ENCODE data around the gene NLRP6. TPM values are rescaled to one million over a fixed set of nuclear protein-coding genes. Genes with fewer than 3 reads are reported as not detected.
A peak's percentile ranks its signal among the peaks of the same experiment; 100 is the strongest.
"Not testable (repeated sequence)": the region's sequence is repeated elsewhere in the genome, so short reads cannot be mapped to it uniquely, and the experiment has no call there.

NLRP6 gene
- total RNA-seq, 2 experiments from 2014 or later = 2.5 TPM

GRCh38 chr11:285021-285893 is 7.0 kb downstream of the NLRP6 start:
- H3K4me1 Mint-ChIP-seq = peaks cover 48% of the 10 kb centered on the region
- H3K27me3 Mint-ChIP-seq = peaks cover 37% of the 10 kb centered on the region
- H3K4me3 Mint-ChIP-seq = no peak overlapping the region
- no peaks in the 10 kb centered on the region for H3K9me3 Mint-ChIP-seq
- CTCF ChIA-PET = interaction anchor here (1.3 kb wide), 1 partner anchor 17 kb away, joined by 3 read pairs; no protein-coding TSS in a partner anchor
- POLR2A ChIA-PET = interaction anchor here (1.0 to 8.1 kb wide), 2 partner anchors 14 to 17 kb away, joined by 3 to 75 read pairs; no protein-coding TSS in a partner anchor
- no peak overlapping the region for H3K27ac Mint-ChIP-seq
- DNase-seq = peak; percentile 13
- H3K36me3 Mint-ChIP-seq (ENCODE audit: low read depth) = peaks cover 14% of the 10 kb centered on the region

- ChIA-PET POLR2A (interaction anchor here (3.3 kb wide), 1 partner anchor 18 kb away, joined by 32 read pairs; no protein-coding TSS in a partner anchor), CTCF (interaction anchor here (1.3 kb wide), 1 partner anchor 17 kb away, joined by 3 read pairs; no protein-coding TSS in a partner anchor)
- Mint-ChIP-seq H3K9me3 (no peaks in the 10 kb centered on the region), H3K27me3 (peaks cover 35% of the 10 kb centered on the region), H3K4me3 (no peak overlapping the region), H3K4me1 (peaks cover 50% of the 10 kb centered on the region), H3K27ac (no peak overlapping the region), H3K36me3 (ENCODE audit: low read depth) (peaks cover 15% of the 10 kb centered on the region)
- peak; percentile 15 for DNase-seq
These were observed 7.7 kb downstream of the NLRP6 start for GRCh38 chr11:285894-286220.

GRCh38 chr11:286977-287820 is 9.0 kb downstream of the NLRP6 start:
- not testable (repeated sequence) for H3K9me3 Mint-ChIP-seq
- Mint-ChIP-seq H3K27ac (peak overlapping the region; percentile 80), H3K27me3 (peaks cover 21% of the 10 kb centered on the region), H3K36me3 (ENCODE audit: low read depth) (peaks cover 18% of the 10 kb centered on the region), H3K4me3 (peak overlapping the region; percentile 95), H3K4me1 (peaks cover 44% of the 10 kb centered on the region)
- DNase-seq = peak; percentile 72
- ChIA-PET CTCF (interaction anchor here (1.2 kb wide), 1 partner anchor 37 kb away, joined by 4 read pairs; no protein-coding TSS in a partner anchor), POLR2A (interaction anchor here (1.2 to 3.8 kb wide), 12 partner anchors 9 to 219 kb away, joined by 4 to 42 read pairs (median 6); partner anchors contain the start of genes IFITM2, NLRP6, PSMD13 and RNH1)

- Mint-ChIP-seq H3K4me3 (peak overlapping the region; percentile 95), H3K27me3 (peaks cover 14% of the 10 kb centered on the region), H3K9me3 (no peaks in the 10 kb centered on the region), H3K4me1 (peaks cover 36% of the 10 kb centered on the region), H3K36me3 (ENCODE audit: low read depth) (peaks cover 15% of the 10 kb centered on the region), H3K27ac (peak overlapping the region; percentile 80)
- ChIA-PET POLR2A (interaction anchor here (0.8 to 3.8 kb wide), 17 partner anchors 10 to 248 kb away, joined by 3 to 42 read pairs (median 5); partner anchors contain the start of genes HRAS, IFITM2, NLRP6 and PSMD13), CTCF (interaction anchor here (1.2 kb wide), 1 partner anchor 37 kb away, joined by 4 read pairs; no protein-coding TSS in a partner anchor)
- peak; percentile 61 for DNase-seq
These were observed 9.7 kb downstream of the NLRP6 start for GRCh38 chr11:287821-288477.

GRCh38 chr11:288478-289397 is 10.5 kb downstream of the NLRP6 start, which contains the start of gene PGGHG:
Gene PGGHG (plus strand): TSS chr11:289126. CDS start chr11:289817, 691 bp downstream.
- POLR2A ChIA-PET = interaction anchor here (0.8 to 3.8 kb wide), 15 partner anchors 11 to 247 kb away, joined by 3 to 42 read pairs (median 6); partner anchors contain the start of genes HRAS, IFITM2, NLRP6 and PSMD13
- Mint-ChIP-seq H3K27me3 (peaks cover 8% of the 10 kb centered on the region), H3K9me3 (no peaks in the 10 kb centered on the region), H3K4me3 (peak within 1 kb of the TSS; percentile 95), H3K36me3 (ENCODE audit: low read depth) (peaks cover 15% of the 10 kb centered on the region), H3K27ac (peak within 1 kb of the TSS; percentile 80), H3K4me1 (peaks cover 35% of the 10 kb centered on the region)
- CTCF ChIA-PET = no interaction called here
- DNase-seq = peak; percentile 71

GRCh38 chr11:289398-289711 is 11.1 kb downstream of the NLRP6 start:
- CTCF ChIA-PET = no interaction called here
- peak overlapping the region; percentile 71 for H3K4me3 Mint-ChIP-seq
- H3K27me3 Mint-ChIP-seq = peaks cover 7% of the 10 kb centered on the region
- H3K4me1 Mint-ChIP-seq = peaks cover 35% of the 10 kb centered on the region
- DNase-seq = no peak
- H3K27ac Mint-ChIP-seq = no peak overlapping the region
- H3K9me3 Mint-ChIP-seq = no peaks in the 10 kb centered on the region
- POLR2A ChIA-PET = interaction anchor here (1.0 to 3.8 kb wide), 10 partner anchors 11 to 66 kb away, joined by 3 to 42 read pairs (median 8); partner anchors contain the start of genes NLRP6 and PSMD13
- peaks cover 15% of the 10 kb centered on the region for H3K36me3 Mint-ChIP-seq (ENCODE audit: low read depth)

GRCh38 chr11:289712-290620 is 11.8 kb downstream of the NLRP6 start:
- ChIA-PET POLR2A (interaction anchor here (1.0 to 3.8 kb wide), 9 partner anchors 8 to 65 kb away, joined by 3 to 42 read pairs (median 4); partner anchors contain the start of genes NLRP6 and PSMD13), CTCF (interaction anchor here (0.7 kb wide), 1 partner anchor 15 kb away, joined by 7 read pairs; no protein-coding TSS in a partner anchor)
- Mint-ChIP-seq H3K27ac (no peak overlapping the region), H3K27me3 (peaks cover 6% of the 10 kb centered on the region), H3K9me3 (no peaks in the 10 kb centered on the region), H3K36me3 (ENCODE audit: low read depth) (peaks cover 15% of the 10 kb centered on the region), H3K4me1 (peaks cover 35% of the 10 kb centered on the region), H3K4me3 (peak overlapping the region; percentile 71)
- DNase-seq = no peak

- CTCF ChIA-PET = interaction anchor here (0.7 kb wide), 1 partner anchor 14 kb away, joined by 7 read pairs; no protein-coding TSS in a partner anchor
- no peaks in the 10 kb centered on the region for H3K9me3 Mint-ChIP-seq
- POLR2A ChIA-PET = interaction anchor here (1.2 to 1.4 kb wide), 3 partner anchors 9 to 26 kb away, joined by 3 to 4 read pairs (median 4); no protein-coding TSS in a partner anchor
- H3K4me1 Mint-ChIP-seq = peaks cover 32% of the 10 kb centered on the region
- H3K36me3 Mint-ChIP-seq (ENCODE audit: low read depth) = peaks cover 15% of the 10 kb centered on the region
- H3K27ac Mint-ChIP-seq = no peak overlapping the region
- H3K4me3 Mint-ChIP-seq = peak overlapping the region; percentile 71
- no peak for DNase-seq
- peaks cover 4% of the 10 kb centered on the region for H3K27me3 Mint-ChIP-seq
These were observed 12.5 kb downstream of the NLRP6 start for GRCh38 chr11:290621-291231.

GRCh38 chr11:291281-292210 is 13.3 kb downstream of the NLRP6 start:
- H3K9me3 Mint-ChIP-seq = no peaks in the 10 kb centered on the region
- no peak overlapping the region for H3K4me3 Mint-ChIP-seq
- POLR2A ChIA-PET = no interaction called here
- H3K27ac Mint-ChIP-seq = no peak overlapping the region
- peaks cover 4% of the 10 kb centered on the region for H3K27me3 Mint-ChIP-seq
- H3K36me3 Mint-ChIP-seq (ENCODE audit: low read depth) = peaks cover 15% of the 10 kb centered on the region
- DNase-seq = no peak
- CTCF ChIA-PET = no interaction called here
- H3K4me1 Mint-ChIP-seq = peaks cover 28% of the 10 kb centered on the region
